SK-N-SH (cell line): Measurements from ENCODE around the gene KCNJ2. TPM values are rescaled to one million over a fixed set of nuclear protein-coding genes. Genes with fewer than 3 reads are reported as not detected.

Experiments
- CTCF ChIA-PET: fragments of 300-600, 350-600 bp; formaldehyde crosslinking; extraction: SDS; loops from one replicate; lab custom pipeline; 2021; lab: Yijun Ruan, JAX
- POLR2A ChIA-PET: fragments of 350-600 bp; sonication (Branson Sonifier 250); formaldehyde crosslinking; extraction: SDS; loops from one replicate; lab custom pipeline; 2020; ENCODE audit warnings: antibody characterized with exemption, inconsistent platforms; lab: Yijun Ruan, JAX
- DNase-seq: peaks from one replicate; pipeline ENCODE4 v3.0.0; 2012
- H2AFZ ChIP-seq: fragments of 200-600 bp; sonication (generic); 2 replicates; pipeline ENCODE4 v1.8.1; 2016; ENCODE audit warnings: antibody characterized with exemption, mild to moderate bottlenecking, low read depth
- H3F3A ChIP-seq: fragments of 200-600 bp; sonication (generic); replicated peaks from 2 replicates; pipeline ENCODE3; 2016; ENCODE audit warnings: antibody characterized with exemption, mild to moderate bottlenecking; ENCODE audit not compliant: insufficient read depth
- H3K27ac ChIP-seq, 2 experiments: fragments of 200-500 bp in 1 of 2; fragments of 200-600 bp in 1 of 2; sonication (Bioruptor generic) in 1 of 2; sonication (generic), shearing (Covaris generic) in 1 of 2; 2 replicates each; pipeline versions ENCODE4 v1.5.1 to v1.6.1; 2014 to 2016; ENCODE audit warnings: low read depth in 2 of 2, inconsistent platforms in 1 of 2, low read length in 1 of 2, mild to moderate bottlenecking in 1 of 2, mixed read lengths in 1 of 2
- H3K27me3 ChIP-seq: fragments of 200-600 bp; sonication (generic), shearing (Covaris generic); 2 replicates; pipeline ENCODE4 v1.6.1; 2016; ENCODE audit warnings: mixed run types; ENCODE audit not compliant: insufficient read depth
- H3K36me3 ChIP-seq, 2 experiments: fragments of 200-500 bp in 1 of 2; fragments of 200-600 bp in 1 of 2; sonication (Bioruptor generic) in 1 of 2; sonication (generic) in 1 of 2; replicated peaks in 1 of 2; 2 replicates each; pipeline versions ENCODE3 to v1.5.1; 2014 to 2016; ENCODE audit warnings: low read length in 1 of 2, mild to moderate bottlenecking in 1 of 2; ENCODE audit not compliant: insufficient read depth in 2 of 2, control insufficient read depth in 1 of 2
- H3K4me1 ChIP-seq, 2 experiments: fragments of 200-500 bp in 1 of 2; fragments of 200-600 bp in 1 of 2; sonication (Bioruptor generic) in 1 of 2; sonication (generic), shearing (Covaris generic) in 1 of 2; 2 replicates each; pipeline versions ENCODE4 v1.5.1 to v1.6.1; 2014 to 2016; ENCODE audit warnings: low read depth in 1 of 2, low read length in 1 of 2, mixed run types in 1 of 2; ENCODE audit not compliant: insufficient read depth in 2 of 2, control insufficient read depth in 1 of 2
- H3K4me2 ChIP-seq: fragments of 200-600 bp; sonication (generic), shearing (Covaris generic); 2 replicates; pipeline ENCODE4 v1.6.1; 2017; ENCODE audit warnings: mixed run types
- H3K4me3 ChIP-seq, 2 experiments: fragments of 200-500 bp in 1 of 2; fragments of 200-600 bp in 1 of 2; sonication (Bioruptor generic) in 1 of 2; sonication (generic), shearing (Covaris generic) in 1 of 2; 2 replicates each; pipeline versions ENCODE4 v1.5.1 to v1.8.1; 2014 to 2016; ENCODE audit warnings: low read depth in 2 of 2, inconsistent platforms in 1 of 2, low read length in 1 of 2, mild to moderate bottlenecking in 1 of 2, mixed read lengths in 1 of 2, moderate library complexity in 1 of 2
- H3K79me2 ChIP-seq: fragments of 200-600 bp; sonication (generic); 2 replicates; pipeline ENCODE4 v1.8.1; 2017; ENCODE audit warnings: mild to moderate bottlenecking; ENCODE audit not compliant: insufficient read depth
- H3K9ac ChIP-seq: fragments of 200-600 bp; sonication (generic); 2 replicates; pipeline ENCODE4 v1.6.1; 2017; ENCODE audit warnings: mixed run types
- H3K9me2 ChIP-seq: fragments of 200-600 bp; sonication (generic); 2 replicates; pipeline ENCODE4 v1.6.1; 2017; ENCODE audit warnings: mixed run types
- H3K9me3 ChIP-seq: fragments of 200-600 bp; sonication (generic); 2 replicates; pipeline ENCODE4 v1.6.1; 2017; ENCODE audit warnings: mixed run types, mild to moderate bottlenecking, moderate library complexity
- H4K20me1 ChIP-seq: fragments of 200-600 bp; sonication (generic); 2 replicates; pipeline ENCODE4 v1.6.1; 2017; ENCODE audit warnings: mild to moderate bottlenecking, mixed run types; ENCODE audit not compliant: insufficient read depth
- CTCF ChIP-seq: fragments of 200-600 bp; sonication (generic); IDR thresholded peaks from 2 replicates; pipeline ENCODE4 v1.6.1; 2017; ENCODE audit warnings: antibody characterized with exemption, mild to moderate bottlenecking, moderate library complexity
- ELF1 ChIP-seq: IDR thresholded peaks from 2 replicates; pipeline ENCODE4 v1.4.0; 2012
- FOXM1 ChIP-seq: IDR thresholded peaks from 2 replicates; pipeline ENCODE4 v1.4.0; 2012; ENCODE audit warnings: low read depth, mild to moderate bottlenecking
- MEF2A ChIP-seq: IDR thresholded peaks from 2 replicates; pipeline ENCODE4 v1.4.0; 2012; ENCODE audit warnings: low read depth, borderline replicate concordance
- MXI1 ChIP-seq: IDR thresholded peaks from 2 replicates; pipeline ENCODE4 v1.6.1; 2012; ENCODE audit warnings: mild to moderate bottlenecking, low read depth, low read length, improper control_type of control experiment
- NRF1 ChIP-seq: IDR thresholded peaks from 2 replicates; pipeline ENCODE4 v1.6.1; 2012; ENCODE audit warnings: low read depth, mild to moderate bottlenecking, low read length
- RCOR1 ChIP-seq: fragments of 150-350 bp; IDR thresholded peaks from 2 replicates; pipeline ENCODE4 v1.6.1; 2017; ENCODE audit warnings: antibody characterized with exemption, low read length
- SIN3A ChIP-seq: IDR thresholded peaks from 2 replicates; pipeline ENCODE4 v1.6.1; 2012; ENCODE audit warnings: low read depth, mild to moderate bottlenecking, low read length, moderate library complexity, borderline replicate concordance
- SMC3 ChIP-seq: IDR thresholded peaks from 2 replicates; pipeline ENCODE4 v1.6.1; 2012; ENCODE audit warnings: low read depth, low read length, improper control_type of control experiment
- ZBTB33 ChIP-seq: IDR thresholded peaks from 2 replicates; pipeline ENCODE4 v1.4.0; 2012; ENCODE audit warnings: low read depth, borderline replicate concordance
- WGBS: methylation state at CpG from one replicate; pipeline ENCODE4 v1.1.6; 2017; ENCODE audit warnings: low lambda C conversion rate; 5-methylcytosine and 5-hydroxymethylcytosine counted together
- polyA plus RNA-seq, 3 experiments: library from polyadenylated mRNA; depleted of rRNA; stranded (reverse); fragments of >200 nt; gene quantifications; 2 replicates each; pipeline ENCODE4 v1.2.3, GENCODE V29; 2012
- TF ChIP-seq, protein P1 (sequence below): fragments of 150-350 bp; IDR thresholded peaks from 2 replicates; pipeline ENCODE4 v1.6.1; 2017; ENCODE audit warnings: antibody characterized with exemption, low read length, low read depth, borderline replicate concordance
- TF ChIP-seq, protein P2 (sequence below): IDR thresholded peaks from 2 replicates; pipeline ENCODE4 v1.6.1; 2012; ENCODE audit warnings: mild to moderate bottlenecking, low read depth, low read length, moderate library complexity

The KCNJ2 gene
- polyA plus RNA-seq, 1 of the 3 experiments (the other 2 are of a cell fraction) = 0.21 TPM

- TF ChIP-seq, protein P1, sequence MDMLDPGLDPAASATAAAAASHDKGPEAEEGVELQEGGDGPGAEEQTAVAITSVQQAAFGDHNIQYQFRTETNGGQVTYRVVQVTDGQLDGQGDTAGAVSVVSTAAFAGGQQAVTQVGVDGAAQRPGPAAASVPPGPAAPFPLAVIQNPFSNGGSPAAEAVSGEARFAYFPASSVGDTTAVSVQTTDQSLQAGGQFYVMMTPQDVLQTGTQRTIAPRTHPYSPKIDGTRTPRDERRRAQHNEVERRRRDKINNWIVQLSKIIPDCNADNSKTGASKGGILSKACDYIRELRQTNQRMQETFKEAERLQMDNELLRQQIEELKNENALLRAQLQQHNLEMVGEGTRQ = no peak
- TF ChIP-seq RCOR1 (no peak), SMC3 (no peak), FOXM1 (no peak), ELF1 (no peak), MEF2A (no peak), ZBTB33 (no peak)
Observed at GRCh38 chr17:70138291-70138865, 31.0 kb upstream of the KCNJ2 start (continued).

DNA sequence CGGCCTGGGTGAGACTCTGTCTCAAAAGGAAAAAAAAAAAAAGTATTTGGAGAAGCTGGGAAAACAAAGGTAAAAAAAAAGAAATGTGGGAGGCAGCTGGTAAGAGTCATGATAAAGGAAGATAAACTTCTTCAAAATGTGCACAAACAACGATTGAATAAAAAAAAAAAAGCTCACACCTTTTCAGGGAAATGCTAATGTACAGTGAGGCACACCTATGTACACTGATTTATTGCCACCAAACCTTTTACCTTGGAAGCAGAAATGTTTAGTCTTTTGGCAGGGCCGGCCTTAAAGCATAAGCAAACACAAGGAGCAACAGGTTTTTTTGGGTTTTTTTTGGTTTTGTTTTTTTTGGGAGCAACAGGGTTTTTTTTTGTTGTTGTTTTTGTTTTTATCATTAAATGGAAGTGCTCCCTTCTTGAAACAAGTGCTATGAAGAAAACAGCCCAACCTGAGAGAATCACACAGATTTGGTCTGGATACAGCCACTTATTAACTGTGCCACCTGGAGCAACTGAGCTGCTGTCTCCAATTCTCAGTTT is 29.8 kb upstream of the KCNJ2 start:
- no peaks in the 10 kb centered on the region for H3K79me2 ChIP-seq
- H3K9me2 ChIP-seq = no peaks in the 10 kb centered on the region
- no peak overlapping the region for H3K4me2 ChIP-seq
- no peak overlapping the region for H3K4me3 ChIP-seq
- no peak overlapping the region for H3K27ac ChIP-seq
- ChIA-PET POLR2A (no interaction called here), CTCF (interaction anchor here (1.0 to 2.8 kb wide), 6 partner anchors 11 to 571 kb away, joined by 3 to 18 read pairs (median 5); no protein-coding TSS in a partner anchor)
- no peak for TF ChIP-seq NRF1
- TF ChIP-seq ELF1 = no peak
- no peak for TF ChIP-seq MXI1
- no peak for TF ChIP-seq SIN3A
- TF ChIP-seq CTCF = no peak
- TF ChIP-seq, protein P2, sequence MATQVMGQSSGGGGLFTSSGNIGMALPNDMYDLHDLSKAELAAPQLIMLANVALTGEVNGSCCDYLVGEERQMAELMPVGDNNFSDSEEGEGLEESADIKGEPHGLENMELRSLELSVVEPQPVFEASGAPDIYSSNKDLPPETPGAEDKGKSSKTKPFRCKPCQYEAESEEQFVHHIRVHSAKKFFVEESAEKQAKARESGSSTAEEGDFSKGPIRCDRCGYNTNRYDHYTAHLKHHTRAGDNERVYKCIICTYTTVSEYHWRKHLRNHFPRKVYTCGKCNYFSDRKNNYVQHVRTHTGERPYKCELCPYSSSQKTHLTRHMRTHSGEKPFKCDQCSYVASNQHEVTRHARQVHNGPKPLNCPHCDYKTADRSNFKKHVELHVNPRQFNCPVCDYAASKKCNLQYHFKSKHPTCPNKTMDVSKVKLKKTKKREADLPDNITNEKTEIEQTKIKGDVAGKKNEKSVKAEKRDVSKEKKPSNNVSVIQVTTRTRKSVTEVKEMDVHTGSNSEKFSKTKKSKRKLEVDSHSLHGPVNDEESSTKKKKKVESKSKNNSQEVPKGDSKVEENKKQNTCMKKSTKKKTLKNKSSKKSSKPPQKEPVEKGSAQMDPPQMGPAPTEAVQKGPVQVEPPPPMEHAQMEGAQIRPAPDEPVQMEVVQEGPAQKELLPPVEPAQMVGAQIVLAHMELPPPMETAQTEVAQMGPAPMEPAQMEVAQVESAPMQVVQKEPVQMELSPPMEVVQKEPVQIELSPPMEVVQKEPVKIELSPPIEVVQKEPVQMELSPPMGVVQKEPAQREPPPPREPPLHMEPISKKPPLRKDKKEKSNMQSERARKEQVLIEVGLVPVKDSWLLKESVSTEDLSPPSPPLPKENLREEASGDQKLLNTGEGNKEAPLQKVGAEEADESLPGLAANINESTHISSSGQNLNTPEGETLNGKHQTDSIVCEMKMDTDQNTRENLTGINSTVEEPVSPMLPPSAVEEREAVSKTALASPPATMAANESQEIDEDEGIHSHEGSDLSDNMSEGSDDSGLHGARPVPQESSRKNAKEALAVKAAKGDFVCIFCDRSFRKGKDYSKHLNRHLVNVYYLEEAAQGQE = no peak
- no peak overlapping the region for H3K9ac ChIP-seq
- peaks cover 0 to 2% of the 10 kb centered on the region in 2 experiments; a peak in 2 of 4 replicates for H3K4me1 ChIP-seq
- no peak for DNase-seq
- peaks cover 3% of the 10 kb centered on the region for H3F3A ChIP-seq
- no peak overlapping the region for H2AFZ ChIP-seq
- H3K36me3 ChIP-seq = no peaks in the 10 kb centered on the region
- H3K9me3 ChIP-seq = no peaks in the 10 kb centered on the region
- H4K20me1 ChIP-seq = no peaks in the 10 kb centered on the region
- H3K27me3 ChIP-seq = no peaks in the 10 kb centered on the region
- WGBS = 74% methylated on average over 3 of the region's 3 CpGs
